ENCODE results near the gene HIPK2.

HIPK2 gene

GRCh38 chr7:139739863-139740597 is 37.8 kb downstream of the HIPK2 start:
- Histone ChIP-seq H3K36me3 (ENCODE audit: insufficient read depth) (no peaks in the 10 kb centered on the region), H3K27me3 (ENCODE audit: insufficient read depth, low read depth) (no peaks in the 10 kb centered on the region), H3K27ac (no peak overlapping the region), H2AFZ (ENCODE audit: low read depth) (no peak overlapping the region), H3K4me2 (no peak overlapping the region), H3K4me1 (ENCODE audit: low read depth, poor library complexity, severe bottlenecking) (peaks cover 11% of the 10 kb centered on the region), H3K9ac (no peak overlapping the region), H3K79me2 (ENCODE audit: insufficient read depth, low read depth) (peaks cover 60% of the 10 kb centered on the region), H3K4me3 (IDR thresholded peaks at IDR 0.05; ENCODE audit: insufficient read depth, low read depth, low read length) (no peak overlapping the region), H4K20me1 (ENCODE audit: insufficient read depth) (no peaks in the 10 kb centered on the region; the same call in 1 of the 2 replicates)
- TF ChIP-seq, protein P1, sequence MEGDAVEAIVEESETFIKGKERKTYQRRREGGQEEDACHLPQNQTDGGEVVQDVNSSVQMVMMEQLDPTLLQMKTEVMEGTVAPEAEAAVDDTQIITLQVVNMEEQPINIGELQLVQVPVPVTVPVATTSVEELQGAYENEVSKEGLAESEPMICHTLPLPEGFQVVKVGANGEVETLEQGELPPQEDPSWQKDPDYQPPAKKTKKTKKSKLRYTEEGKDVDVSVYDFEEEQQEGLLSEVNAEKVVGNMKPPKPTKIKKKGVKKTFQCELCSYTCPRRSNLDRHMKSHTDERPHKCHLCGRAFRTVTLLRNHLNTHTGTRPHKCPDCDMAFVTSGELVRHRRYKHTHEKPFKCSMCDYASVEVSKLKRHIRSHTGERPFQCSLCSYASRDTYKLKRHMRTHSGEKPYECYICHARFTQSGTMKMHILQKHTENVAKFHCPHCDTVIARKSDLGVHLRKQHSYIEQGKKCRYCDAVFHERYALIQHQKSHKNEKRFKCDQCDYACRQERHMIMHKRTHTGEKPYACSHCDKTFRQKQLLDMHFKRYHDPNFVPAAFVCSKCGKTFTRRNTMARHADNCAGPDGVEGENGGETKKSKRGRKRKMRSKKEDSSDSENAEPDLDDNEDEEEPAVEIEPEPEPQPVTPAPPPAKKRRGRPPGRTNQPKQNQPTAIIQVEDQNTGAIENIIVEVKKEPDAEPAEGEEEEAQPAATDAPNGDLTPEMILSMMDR (conservative IDR thresholded peaks at IDR 0.05; ENCODE audit: low read depth, low read length) = no peak

GRCh38 chr7:139738772-139739171 is 39.0 kb downstream of the HIPK2 start:
- Histone ChIP-seq H3K4me1 (ENCODE audit: low read depth, poor library complexity, severe bottlenecking) (peaks cover under 1% of the 10 kb centered on the region), H3K4me2 (no peak overlapping the region), H3K4me3 (IDR thresholded peaks at IDR 0.05; ENCODE audit: insufficient read depth, low read depth, low read length) (no peak overlapping the region), H3K27me3 (ENCODE audit: insufficient read depth, low read depth) (no peaks in the 10 kb centered on the region), H3K27ac (no peak overlapping the region), H3K9ac (no peak overlapping the region), H3K79me2 (ENCODE audit: insufficient read depth, low read depth) (peaks cover 49% of the 10 kb centered on the region), H4K20me1 (ENCODE audit: insufficient read depth) (no peaks in the 10 kb centered on the region), H2AFZ (ENCODE audit: low read depth) (no peak overlapping the region), H3K36me3 (ENCODE audit: insufficient read depth) (no peaks in the 10 kb centered on the region)
- TF ChIP-seq, protein P1 (conservative IDR thresholded peaks at IDR 0.05; ENCODE audit: low read depth, low read length) = no peak

DNA sequence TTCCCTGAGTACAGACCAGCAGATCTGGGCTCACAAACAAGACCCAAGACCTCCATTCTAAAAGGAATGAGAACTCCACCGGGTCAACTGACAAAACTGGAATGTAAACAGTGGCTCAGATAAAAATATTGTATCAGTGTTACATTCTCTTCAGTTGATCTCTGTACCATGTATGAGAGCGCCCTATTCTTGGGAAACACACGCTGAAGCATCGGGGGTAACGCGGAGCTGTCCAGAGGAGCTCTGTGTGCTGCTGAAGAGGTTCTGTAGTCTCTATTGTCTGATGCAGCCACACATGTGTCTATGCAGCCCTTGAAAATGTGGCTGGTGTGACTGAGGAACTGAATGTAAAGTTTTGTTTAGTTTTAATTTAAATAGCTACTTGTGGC is 39.7 kb downstream of the HIPK2 start:
- Histone ChIP-seq H3K27ac (no peak overlapping the region), H3K36me3 (ENCODE audit: insufficient read depth) (no peaks in the 10 kb centered on the region), H3K9ac (no peak overlapping the region), H3K27me3 (ENCODE audit: insufficient read depth, low read depth) (no peaks in the 10 kb centered on the region), H2AFZ (ENCODE audit: low read depth) (no peak overlapping the region), H3K4me1 (ENCODE audit: low read depth, poor library complexity, severe bottlenecking) (no peaks in the 10 kb centered on the region), H3K79me2 (ENCODE audit: insufficient read depth, low read depth) (peaks cover 47% of the 10 kb centered on the region), H3K4me2 (no peak overlapping the region), H4K20me1 (ENCODE audit: insufficient read depth) (no peaks in the 10 kb centered on the region), H3K4me3 (IDR thresholded peaks at IDR 0.05; ENCODE audit: insufficient read depth, low read depth, low read length) (no peak overlapping the region)
- TF ChIP-seq, protein P1 (conservative IDR thresholded peaks at IDR 0.05; ENCODE audit: low read depth, low read length) = no peak

GRCh38 chr7:139737221-139738100 is 40.3 kb downstream of the HIPK2 start:
- Histone ChIP-seq H4K20me1 (ENCODE audit: insufficient read depth) (no peaks in the 10 kb centered on the region), H3K4me3 (IDR thresholded peaks at IDR 0.05; ENCODE audit: insufficient read depth, low read depth, low read length) (no peak overlapping the region), H3K4me2 (no peak overlapping the region), H3K27ac (no peak overlapping the region), H3K79me2 (ENCODE audit: insufficient read depth, low read depth) (peaks cover 44% of the 10 kb centered on the region), H3K27me3 (ENCODE audit: insufficient read depth, low read depth) (no peaks in the 10 kb centered on the region), H3K9ac (no peak overlapping the region), H3K4me1 (ENCODE audit: low read depth, poor library complexity, severe bottlenecking) (no peaks in the 10 kb centered on the region), H2AFZ (ENCODE audit: low read depth) (no peak overlapping the region), H3K36me3 (ENCODE audit: insufficient read depth) (no peaks in the 10 kb centered on the region)
- TF ChIP-seq, protein P1 (conservative IDR thresholded peaks at IDR 0.05; ENCODE audit: low read depth, low read length) = no peak

All from KMS-11 (cell line).